Endodermal cell (in vitro differentiated cells): ENCODE measurements around the gene ZNF407. TPM values are rescaled to one million over a fixed set of nuclear protein-coding genes. Genes with fewer than 3 reads are reported as not detected.

Experiments used
- DNase-seq: peaks from one replicate; pipeline ENCODE4 v3.0.0-alpha.2; 2017
- H3K27ac ChIP-seq: 2 replicates; pipeline ENCODE4 v1.5.1; 2013; ENCODE audit warnings: mild to moderate bottlenecking, low read depth, low read length, moderate library complexity
- H3K27me3 ChIP-seq: 2 replicates; pipeline ENCODE4 v1.6.1; 2013; ENCODE audit warnings: mild to moderate bottlenecking, low read length, moderate library complexity; ENCODE audit not compliant: insufficient read depth, control insufficient read depth, poor library complexity, severe bottlenecking
- H3K36me3 ChIP-seq: 2 replicates; pipeline ENCODE4 v1.7.0; 2013; ENCODE audit warnings: mild to moderate bottlenecking, low read length, moderate library complexity; ENCODE audit not compliant: control insufficient read depth, insufficient read depth
- H3K4me1 ChIP-seq: one replicate; pipeline ENCODE4 v1.7.0; 2013; ENCODE audit warnings: low read length; ENCODE audit not compliant: control insufficient read depth, insufficient read depth
- H3K4me3 ChIP-seq: 2 replicates; pipeline ENCODE4 v1.5.1; 2013; ENCODE audit warnings: mild to moderate bottlenecking, low read length, moderate library complexity
- H3K9ac ChIP-seq: 2 replicates; pipeline ENCODE4 v1.6.1; 2013; ENCODE audit warnings: mild to moderate bottlenecking, low read length, moderate library complexity; ENCODE audit not compliant: poor library complexity, severe bottlenecking; ENCODE audit errors: extremely low read depth
- H3K9me3 ChIP-seq: 2 replicates; pipeline ENCODE4 v1.6.1; 2013; ENCODE audit warnings: mild to moderate bottlenecking, low read length, moderate library complexity; ENCODE audit not compliant: control insufficient read depth
- H3K27ac Mint-ChIP-seq: 2 replicates; pipeline ENCODE4 v1.8.0; 2020; ENCODE audit warnings: mixed read lengths
- H3K27me3 Mint-ChIP-seq: 2 replicates; pipeline ENCODE4 v1.8.0; 2021; ENCODE audit warnings: mild to moderate bottlenecking, mixed read lengths; ENCODE audit not compliant: insufficient read depth
- H3K36me3 Mint-ChIP-seq: 2 replicates; pipeline ENCODE4 v1.8.0; 2020; ENCODE audit warnings: low read depth, mixed read lengths
- H3K4me1 Mint-ChIP-seq: 2 replicates; pipeline ENCODE4 v1.8.0; 2020; ENCODE audit warnings: mixed read lengths
- H3K4me3 Mint-ChIP-seq: 2 replicates; pipeline ENCODE4 v1.8.0; 2020; ENCODE audit warnings: mild to moderate bottlenecking, moderate library complexity, mixed read lengths
- H3K9me3 Mint-ChIP-seq: 2 replicates; pipeline ENCODE4 v1.8.0; 2020; ENCODE audit warnings: mild to moderate bottlenecking, mixed read lengths
- CTCF ChIP-seq: fragments of 200-600 bp; sonication (generic); conservative IDR thresholded peaks from 2 replicates; pipeline ENCODE4 v1.5.0; 2021; ENCODE audit warnings: antibody characterized with exemption, mild to moderate bottlenecking
- WGBS, 2 experiments: methylation state at CpG; one replicate each; pipeline versions ENCODE4 v1.1.5 to v1.1.7; 2013; ENCODE audit warnings: missing lambda C conversion rate in 2 of 2, mixed read lengths in 1 of 2; ENCODE audit not compliant: insufficient coverage in 1 of 2, insufficient read length in 1 of 2; 5-methylcytosine and 5-hydroxymethylcytosine counted together
- total RNA-seq, 2 donors: library from RNA; stranded (reverse); fragmentation: NEBNext Ultra II Directional in 1 of 2; extraction: Animal tissue kit (Norgen Biotek cat#: 25700) in 1 of 2; gene quantifications; 2 replicates in 1 of 2; 3 replicates in 1 of 2; pipeline ENCODE4 v1.2.1, GENCODE V29; 2021

Gene ZNF407
- total RNA-seq, 2 donors from 2014 or later: 7.6 to 13.1 TPM

DNA sequence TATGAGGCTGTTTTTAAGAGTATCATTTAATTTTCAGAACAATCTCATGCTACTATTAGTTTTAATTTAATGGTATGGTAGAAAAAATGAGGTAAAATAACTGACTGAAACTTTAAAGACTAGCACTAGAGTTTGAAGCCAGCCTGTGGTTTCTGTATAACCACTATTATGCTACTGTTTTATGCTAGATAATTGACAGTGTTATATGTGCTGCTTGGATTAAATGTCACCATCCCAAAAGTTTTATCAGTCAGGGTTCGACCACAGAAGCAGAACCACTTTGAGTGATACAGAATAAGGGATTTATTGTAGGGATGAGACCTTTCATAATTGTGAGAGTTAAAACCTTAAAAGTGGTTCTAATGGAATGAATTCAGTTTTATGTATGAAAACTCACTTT is 339.6 kb downstream of the ZNF407 start:
- TF ChIP-seq CTCF: no peak
- 67 to 87% methylated on average over 1 of the region's 1 CpG for WGBS, 2 experiments

GRCh38 chr18:74940856-74941255 is 343.2 kb downstream of the ZNF407 start:
- no peak overlapping the region for H3K4me3 ChIP-seq
- H3K4me1 Mint-ChIP-seq: peaks cover 9% of the 10 kb centered on the region
- 88 to 100% methylated on average over 3 to 5 of the region's 5 CpGs for WGBS, 2 experiments
- no peak for TF ChIP-seq CTCF
- H3K27me3 Mint-ChIP-seq: peaks cover 2% of the 10 kb centered on the region
- H3K9me3 Mint-ChIP-seq: no peaks in the 10 kb centered on the region
- H3K36me3 ChIP-seq: no peaks in the 10 kb centered on the region
- H3K27ac ChIP-seq: no peak overlapping the region
- no peak overlapping the region for H3K4me3 Mint-ChIP-seq
- no peaks in the 10 kb centered on the region for H3K27me3 ChIP-seq
- H3K9me3 ChIP-seq: no peaks in the 10 kb centered on the region
- H3K27ac Mint-ChIP-seq: no peak overlapping the region
- no peak overlapping the region for H3K9ac ChIP-seq
- H3K4me1 ChIP-seq: no peaks in the 10 kb centered on the region
- DNase-seq: no peak
- no peaks in the 10 kb centered on the region for H3K36me3 Mint-ChIP-seq

More for the DNA sequence above, 339.6 kb downstream of the ZNF407 start:
- H3K27ac ChIP-seq: no peak overlapping the region
- H3K9me3 Mint-ChIP-seq: no peaks in the 10 kb centered on the region
- no peak overlapping the region for H3K9ac ChIP-seq
- no peak overlapping the region for H3K4me3 ChIP-seq
- H3K4me1 ChIP-seq: no peaks in the 10 kb centered on the region
- H3K9me3 ChIP-seq: no peaks in the 10 kb centered on the region
- H3K27me3 Mint-ChIP-seq: peaks cover 2% of the 10 kb centered on the region
- no peaks in the 10 kb centered on the region for H3K27me3 ChIP-seq
- no peaks in the 10 kb centered on the region for H3K36me3 ChIP-seq
- DNase-seq: no peak
- no peak overlapping the region for H3K4me3 Mint-ChIP-seq
- H3K36me3 Mint-ChIP-seq: no peaks in the 10 kb centered on the region
- no peak overlapping the region for H3K27ac Mint-ChIP-seq
- peaks cover 5% of the 10 kb centered on the region for H3K4me1 Mint-ChIP-seq

DNA sequence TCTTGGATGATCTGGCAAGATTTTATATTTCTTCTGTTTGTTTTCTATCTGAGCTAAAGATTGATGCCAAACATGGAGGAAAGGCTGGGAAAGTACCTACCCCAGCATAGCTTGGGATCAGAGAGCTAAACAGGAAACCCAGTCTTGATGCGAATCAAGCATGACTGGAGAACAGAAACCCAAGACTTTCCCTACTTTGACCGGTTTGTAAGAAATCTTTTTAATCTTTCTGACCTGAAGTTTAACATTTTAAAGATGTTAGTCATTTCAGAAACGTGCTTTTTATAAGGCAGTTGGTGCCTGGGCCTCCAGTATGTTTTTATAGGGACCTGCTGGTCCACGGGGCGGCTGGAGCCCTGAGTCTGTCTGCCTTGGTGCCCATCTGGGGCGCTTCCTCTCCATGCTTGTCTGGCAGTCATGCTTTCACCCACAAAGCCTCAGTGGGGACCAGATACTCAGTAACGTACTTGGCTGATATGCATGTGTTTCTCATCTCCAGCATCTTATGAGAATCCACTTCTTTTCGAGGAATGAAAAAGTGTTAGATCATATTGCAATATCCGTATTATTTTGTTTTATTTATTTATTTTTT is 344.7 kb downstream of the ZNF407 start:
- DNase-seq: no peak
- no peaks in the 10 kb centered on the region for H3K4me1 ChIP-seq
- no peak overlapping the region for H3K9ac ChIP-seq
- WGBS, 2 experiments: 91 to 95% methylated on average over 4 to 8 of the region's 9 CpGs
- Mint-ChIP-seq H3K36me3 (no peaks in the 10 kb centered on the region), H3K4me3 (no peak overlapping the region), H3K9me3 (no peaks in the 10 kb centered on the region), H3K27me3 (peaks cover 2% of the 10 kb centered on the region), H3K27ac (no peak overlapping the region), H3K4me1 (peaks cover 10% of the 10 kb centered on the region)
- no peaks in the 10 kb centered on the region for H3K9me3 ChIP-seq
- no peaks in the 10 kb centered on the region for H3K36me3 ChIP-seq
- no peaks in the 10 kb centered on the region for H3K27me3 ChIP-seq
- H3K27ac ChIP-seq: no peak overlapping the region
- TF ChIP-seq CTCF: no peak
- H3K4me3 ChIP-seq: no peak overlapping the region
